DLD1 (cell line): ENCODE measurements around the gene WDR27.
"Not testable (repeated sequence)": the region's sequence is repeated elsewhere in the genome, so short reads cannot be mapped to it uniquely, and the experiment has no call there.

Source experiments
- in situ Hi-C: cut with HindIII; loops from 2 replicates; pipeline ENCODE4 v1.10.0; 2017; ENCODE audit warnings: low sequenced_read_pairs

WDR27 gene

GRCh38 chr6:169452117-169452868 is 249.5 kb downstream of the WDR27 start:
- in situ Hi-C loops: no loop called here

- in situ Hi-C loops: no loop called here
Observed at GRCh38 chr6:169451065-169451838, 250.6 kb downstream of the WDR27 start.

- in situ Hi-C loops: no loop called here
Observed at GRCh38 chr6:169450097-169450496, 251.7 kb downstream of the WDR27 start.

- in situ Hi-C loops: no loop called here
Observed at GRCh38 chr6:169449221-169449620, 252.6 kb downstream of the WDR27 start.

- in situ Hi-C loops: no loop called here
Observed at GRCh38 chr6:169445661-169446581, 255.9 kb downstream of the WDR27 start.

- in situ Hi-C loops: no loop called here
Observed at GRCh38 chr6:169445227-169445626, 256.6 kb downstream of the WDR27 start.

- in situ Hi-C loops: no loop called here
Observed at GRCh38 chr6:169441292-169441691, 260.5 kb downstream of the WDR27 start.

GRCh38 chr6:169439710-169440109 is 262.1 kb downstream of the WDR27 start:
- in situ Hi-C loops: no loop called here

- in situ Hi-C loops: not testable (repeated sequence)
Observed at GRCh38 chr6:169434554-169434953, 267.3 kb downstream of the WDR27 start.

GRCh38 chr6:169429001-169429400 is 272.8 kb downstream of the WDR27 start:
- in situ Hi-C loops: no loop called here

GRCh38 chr6:169428532-169428931 is 273.3 kb downstream of the WDR27 start:
- in situ Hi-C loops: no loop called here

- in situ Hi-C loops: no loop called here
Observed at GRCh38 chr6:169427856-169428255, 274.0 kb downstream of the WDR27 start.

GRCh38 chr6:169426611-169427010 is 275.2 kb downstream of the WDR27 start:
- in situ Hi-C loops: no loop called here

- in situ Hi-C loops: no loop called here
Observed at GRCh38 chr6:169425628-169426370, 276.0 kb downstream of the WDR27 start.

GRCh38 chr6:169424821-169425240 is 277.0 kb downstream of the WDR27 start:
- in situ Hi-C loops: no loop called here

GRCh38 chr6:169424149-169424804 is 277.6 kb downstream of the WDR27 start:
- in situ Hi-C loops: no loop called here

GRCh38 chr6:169421586-169422264 is 280.1 kb downstream of the WDR27 start:
- in situ Hi-C loops: no loop called here

- in situ Hi-C loops: no loop called here
Observed at GRCh38 chr6:169420912-169421543, 280.8 kb downstream of the WDR27 start.

- in situ Hi-C loops: no loop called here
Observed at GRCh38 chr6:169417101-169417500, 284.7 kb downstream of the WDR27 start.
